ENCODE measurements around the gene PLK4. TPM values are rescaled to one million over a fixed set of nuclear protein-coding genes. Genes with fewer than 3 reads are reported as not detected.

The PLK4 gene
- total and polyA plus RNA-seq, 11 donors: 0.19 to 4.0 (median 0.81) TPM

DNA sequence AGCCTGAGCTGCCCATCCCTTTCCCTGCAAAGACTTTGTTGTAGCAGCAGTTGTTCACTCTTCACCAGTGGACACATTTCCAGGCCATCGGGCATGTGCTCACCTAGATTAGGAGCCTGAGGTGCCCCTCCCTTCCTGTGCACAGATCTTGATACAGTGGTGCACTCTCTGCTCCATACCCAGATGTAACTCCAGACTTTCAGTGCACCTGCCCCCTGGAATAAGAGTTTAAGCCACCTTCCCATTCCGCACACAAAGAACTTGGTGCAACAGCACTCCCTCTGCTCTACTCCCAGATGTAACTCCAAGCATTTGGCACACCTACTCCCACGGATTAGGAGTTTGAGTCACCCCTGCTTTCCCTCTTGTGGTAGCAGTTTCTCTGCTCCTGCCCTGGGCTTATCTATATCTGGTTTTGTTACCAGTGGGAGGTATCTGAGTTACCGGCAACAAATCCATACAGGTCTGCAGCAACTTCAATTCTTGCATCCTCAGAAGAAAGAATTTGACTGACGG lies 36.0 kb upstream of the PLK4 start:
- Histone ChIP-seq H3K4me1 (no peaks in the 10 kb centered on the region), H3K36me3 (no peaks in the 10 kb centered on the region), H3K9me3 (peaks cover 0 to 36% (median 17%) of the 10 kb centered on the region in 12 donors), H3K27me3 (no peaks in the 10 kb centered on the region), H3K4me3 (no peak overlapping the region), H3K27ac (no peak overlapping the region)
- intact Hi-C loops (cut with DNase I): no loop called here
- DNase-seq: no peak
- TF ChIP-seq, protein P1, sequence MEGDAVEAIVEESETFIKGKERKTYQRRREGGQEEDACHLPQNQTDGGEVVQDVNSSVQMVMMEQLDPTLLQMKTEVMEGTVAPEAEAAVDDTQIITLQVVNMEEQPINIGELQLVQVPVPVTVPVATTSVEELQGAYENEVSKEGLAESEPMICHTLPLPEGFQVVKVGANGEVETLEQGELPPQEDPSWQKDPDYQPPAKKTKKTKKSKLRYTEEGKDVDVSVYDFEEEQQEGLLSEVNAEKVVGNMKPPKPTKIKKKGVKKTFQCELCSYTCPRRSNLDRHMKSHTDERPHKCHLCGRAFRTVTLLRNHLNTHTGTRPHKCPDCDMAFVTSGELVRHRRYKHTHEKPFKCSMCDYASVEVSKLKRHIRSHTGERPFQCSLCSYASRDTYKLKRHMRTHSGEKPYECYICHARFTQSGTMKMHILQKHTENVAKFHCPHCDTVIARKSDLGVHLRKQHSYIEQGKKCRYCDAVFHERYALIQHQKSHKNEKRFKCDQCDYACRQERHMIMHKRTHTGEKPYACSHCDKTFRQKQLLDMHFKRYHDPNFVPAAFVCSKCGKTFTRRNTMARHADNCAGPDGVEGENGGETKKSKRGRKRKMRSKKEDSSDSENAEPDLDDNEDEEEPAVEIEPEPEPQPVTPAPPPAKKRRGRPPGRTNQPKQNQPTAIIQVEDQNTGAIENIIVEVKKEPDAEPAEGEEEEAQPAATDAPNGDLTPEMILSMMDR (IDR thresholded peaks at IDR 0.05): no peak
- TF ChIP-seq POLR2A (IDR thresholded peaks at IDR 0.05): no peak
- peak in 1 of 4 donors; percentile 15 for ATAC-seq
- 72 to 84% (median 77%) methylated on average over 5 of the region's 5 CpGs for WGBS, 4 donors

DNA sequence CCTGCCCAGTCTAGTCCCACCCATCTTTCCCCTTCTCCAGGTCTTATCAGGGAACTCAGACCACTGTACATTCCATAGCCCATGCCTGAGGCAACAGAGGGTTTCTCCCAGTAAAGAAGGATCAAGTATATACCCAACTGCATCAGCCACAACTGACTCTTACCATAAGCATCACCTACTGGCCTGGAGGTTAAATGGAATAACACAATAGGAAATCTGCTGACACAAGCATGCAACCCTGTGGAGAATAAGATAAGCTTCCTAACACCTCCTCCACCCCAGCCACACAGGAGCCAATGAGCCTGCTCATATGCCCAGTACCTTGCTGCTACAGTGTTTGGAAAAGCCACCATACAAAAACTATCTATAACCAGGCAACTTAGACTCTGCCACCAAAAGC lies 34.6 kb upstream of the PLK4 start:
- intact Hi-C loops (cut with DNase I): no loop called here
- ATAC-seq (no peak), DNase-seq (no peak)
- peaks cover 0 to 50% (median 27%) of the 10 kb centered on the region in 12 donors for H3K9me3 ChIP-seq
- H3K36me3 ChIP-seq: no peaks in the 10 kb centered on the region
- TF ChIP-seq, protein P1 (IDR thresholded peaks at IDR 0.05): no peak
- no peak for TF ChIP-seq POLR2A (IDR thresholded peaks at IDR 0.05)
- no peak overlapping the region for H3K4me3 ChIP-seq
- no peaks in the 10 kb centered on the region for H3K4me1 ChIP-seq
- no peaks in the 10 kb centered on the region for H3K27me3 ChIP-seq
- no peak overlapping the region for H3K27ac ChIP-seq

DNA sequence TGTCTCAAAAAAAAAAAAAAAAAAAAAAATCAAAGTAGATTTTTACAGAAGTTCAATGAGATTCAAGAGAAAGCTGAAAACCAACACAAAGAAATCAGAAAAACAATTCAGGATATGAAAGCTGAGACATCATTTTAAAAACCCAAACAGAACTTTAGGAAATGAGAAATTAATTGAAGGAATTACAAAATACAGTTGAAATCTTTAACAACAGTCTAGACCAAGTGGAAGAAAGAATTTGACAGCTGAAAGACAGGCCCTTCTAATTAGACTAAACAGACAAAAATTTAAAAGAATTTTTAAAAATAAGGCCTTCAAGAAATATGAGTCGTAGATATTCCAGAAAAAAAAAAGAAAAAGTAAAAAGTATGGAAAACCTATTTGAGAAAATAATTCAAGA lies 33.9 kb upstream of the PLK4 start:
- intact Hi-C loops (cut with DNase I): no loop called here
- ATAC-seq: no peak
- 93 to 96% (median 96%) methylated on average over 1 of the region's 1 CpG for WGBS, 4 donors
- TF ChIP-seq, protein P1 (IDR thresholded peaks at IDR 0.05): no peak
- no peak for TF ChIP-seq POLR2A (IDR thresholded peaks at IDR 0.05)
- no peak for DNase-seq
- Histone ChIP-seq H3K27ac (no peak overlapping the region), H3K4me1 (no peaks in the 10 kb centered on the region), H3K4me3 (no peak overlapping the region), H3K36me3 (no peaks in the 10 kb centered on the region), H3K27me3 (no peaks in the 10 kb centered on the region), H3K9me3 (peaks cover 0 to 57% (median 27%) of the 10 kb centered on the region in 12 donors)

GRCh38 chr4:127849505-127850234 lies 31.0 kb upstream of the PLK4 start:
- ATAC-seq: no peak
- intact Hi-C loops (cut with DNase I): no loop called here
- peaks cover 0 to 84% (median 35%) of the 10 kb centered on the region in 12 donors for H3K9me3 ChIP-seq
- TF ChIP-seq, protein P1 (IDR thresholded peaks at IDR 0.05): no peak
- WGBS, 4 donors: 70 to 76% (median 75%) methylated on average over 1 of the region's 1 CpG
- no peaks in the 10 kb centered on the region for H3K4me1 ChIP-seq
- no peak for DNase-seq
- H3K27ac ChIP-seq: no peak overlapping the region
- H3K36me3 ChIP-seq: no peaks in the 10 kb centered on the region
- H3K27me3 ChIP-seq: no peaks in the 10 kb centered on the region
- H3K4me3 ChIP-seq: no peak overlapping the region

Measured in heart left ventricle (tissue), 16 donors.